ENCODE data around the gene NCOR2. TPM values are rescaled to one million over a fixed set of nuclear protein-coding genes. Genes with fewer than 3 reads are reported as not detected.

The NCOR2 gene
- total RNA-seq, 2 experiments from 2014 or later, result 92.9 to 99.9 TPM

DNA sequence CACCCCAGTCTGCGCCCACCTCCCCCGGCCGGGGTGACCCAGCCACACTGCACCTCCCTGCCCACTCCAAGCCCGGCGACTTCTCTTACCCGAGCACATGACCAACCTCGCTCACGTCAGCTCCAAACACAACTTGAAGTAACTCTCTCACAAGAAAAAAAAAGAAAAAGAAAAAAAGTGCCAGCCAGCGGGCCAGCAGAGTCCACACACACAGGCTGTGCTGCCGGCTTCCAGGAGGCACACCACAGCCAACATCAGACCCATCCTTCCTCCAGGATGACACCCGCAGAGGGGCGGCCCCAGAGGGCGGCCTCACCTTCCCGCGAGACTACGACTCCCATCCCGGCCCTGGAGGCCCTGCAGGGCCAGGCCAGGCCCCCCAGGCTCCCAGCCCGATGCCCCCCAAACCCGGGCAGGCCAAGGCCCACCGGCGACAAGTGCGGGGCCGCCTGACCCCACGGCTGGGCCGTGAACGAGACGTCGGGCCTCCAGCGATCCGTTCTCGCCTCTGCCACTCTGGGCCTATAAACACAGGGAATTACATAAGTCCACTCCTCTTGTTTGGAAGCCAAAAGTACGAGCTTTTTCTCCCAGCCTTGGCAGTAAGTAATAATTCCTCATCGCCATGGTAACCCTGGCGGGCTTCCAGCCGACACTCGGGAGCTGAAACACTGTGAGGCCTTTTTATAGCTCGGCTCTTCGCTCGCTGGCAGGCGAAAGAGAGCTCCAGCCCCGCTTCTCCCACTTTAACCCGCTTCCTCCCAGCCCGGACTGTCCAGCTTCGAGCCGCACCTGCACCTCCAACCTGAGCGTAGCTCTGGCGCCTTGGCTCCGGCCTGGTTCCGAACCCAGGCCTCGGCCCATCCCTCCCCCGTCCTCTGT, 49.1 kb downstream of the NCOR2 start:
- Mint-ChIP-seq H3K27ac (no peak overlapping the region), H3K27me3 (ENCODE audit: low read depth) (no peaks in the 10 kb centered on the region), H3K4me1 (ENCODE audit: low read depth) (peaks cover 10% of the 10 kb centered on the region), H3K9me3 (ENCODE audit: insufficient read depth) (no peaks in the 10 kb centered on the region), H3K36me3 (ENCODE audit: low read depth) (peaks cover 3% of the 10 kb centered on the region), H3K4me3 (no peak overlapping the region)
- DNase-seq (no peak), ATAC-seq (no peak)
- POLR2A ChIA-PET, result no interaction called here
- CTCF ChIA-PET, result no interaction called here
